OCI-LY3 (cell line): ENCODE data around the gene ADRA2A.

Source experiments
- EZH2phosphoT487 ChIP-seq: fragments of 200-600 bp; shearing (Covaris generic); IDR thresholded peaks from 2 replicates; pipeline ENCODE4 v1.6.1; 2018; ENCODE audit warnings: antibody characterized with exemption, mixed run types, low read depth
- TF ChIP-seq, protein P1 (sequence below): fragments of 200-600, 300-600 bp; sonication (generic); IDR thresholded peaks from 2 replicates; pipeline ENCODE4 v1.5.1; 2014; ENCODE audit warnings: antibody characterized with exemption, low read length, low read depth

GRCh38 chr10:111076682-111077478 lies at the start of gene ADRA2A:
- TF ChIP-seq, protein P1, sequence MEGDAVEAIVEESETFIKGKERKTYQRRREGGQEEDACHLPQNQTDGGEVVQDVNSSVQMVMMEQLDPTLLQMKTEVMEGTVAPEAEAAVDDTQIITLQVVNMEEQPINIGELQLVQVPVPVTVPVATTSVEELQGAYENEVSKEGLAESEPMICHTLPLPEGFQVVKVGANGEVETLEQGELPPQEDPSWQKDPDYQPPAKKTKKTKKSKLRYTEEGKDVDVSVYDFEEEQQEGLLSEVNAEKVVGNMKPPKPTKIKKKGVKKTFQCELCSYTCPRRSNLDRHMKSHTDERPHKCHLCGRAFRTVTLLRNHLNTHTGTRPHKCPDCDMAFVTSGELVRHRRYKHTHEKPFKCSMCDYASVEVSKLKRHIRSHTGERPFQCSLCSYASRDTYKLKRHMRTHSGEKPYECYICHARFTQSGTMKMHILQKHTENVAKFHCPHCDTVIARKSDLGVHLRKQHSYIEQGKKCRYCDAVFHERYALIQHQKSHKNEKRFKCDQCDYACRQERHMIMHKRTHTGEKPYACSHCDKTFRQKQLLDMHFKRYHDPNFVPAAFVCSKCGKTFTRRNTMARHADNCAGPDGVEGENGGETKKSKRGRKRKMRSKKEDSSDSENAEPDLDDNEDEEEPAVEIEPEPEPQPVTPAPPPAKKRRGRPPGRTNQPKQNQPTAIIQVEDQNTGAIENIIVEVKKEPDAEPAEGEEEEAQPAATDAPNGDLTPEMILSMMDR: no peak
- no peak for TF ChIP-seq EZH2phosphoT487
